AG04450 (cell line): ENCODE results near the gene CCDC6. TPM values are rescaled to one million over a fixed set of nuclear protein-coding genes. Genes with fewer than 3 reads are reported as not detected.
"Not testable (repeated sequence)": the region's sequence is repeated elsewhere in the genome, so short reads cannot be mapped to it uniquely, and the experiment has no call there.

Source experiments
- CTCF ChIA-PET: fragments of 300-600, 350-600 bp; formaldehyde crosslinking; extraction: SDS; loops from one replicate; lab custom pipeline; 2022; ENCODE audit warnings: antibody characterized with exemption, inconsistent platforms; lab: Charles Lee
- POLR2A ChIA-PET: fragments of 350-600 bp; formaldehyde crosslinking; extraction: SDS; loops from one replicate; lab custom pipeline; 2021; ENCODE audit warnings: antibody characterized with exemption, inconsistent platforms; lab: Yijun Ruan, JAX
- DNase-seq: peaks from one replicate; pipeline ENCODE4 v3.0.0-alpha.2; 2011; ENCODE audit warnings: low read depth, low spot score
- H3K27ac ChIP-seq: one replicate; pipeline ENCODE4 v1.5.1; 2012; ENCODE audit warnings: low read depth, low read length, control low read depth
- H3K27me3 ChIP-seq: one replicate; pipeline ENCODE4 v1.6.0; 2012; ENCODE audit warnings: low read length; ENCODE audit not compliant: control insufficient read depth, insufficient read depth
- H3K4me3 ChIP-seq: 2 replicates; pipeline ENCODE4 v1.5.1; 2011; ENCODE audit warnings: mild to moderate bottlenecking, low read depth, low read length, control low read depth
- H3K9me3 ChIP-seq: 2 replicates; pipeline ENCODE4 v1.5.1; 2012; ENCODE audit warnings: low read length; ENCODE audit not compliant: control insufficient read depth, insufficient read depth
- CTCF ChIP-seq: IDR thresholded peaks from 2 replicates; pipeline ENCODE4 v1.5.1; 2011; ENCODE audit warnings: low read depth, low read length, control low read depth, inconsistent platforms
- polyA plus RNA-seq: library from polyadenylated mRNA; depleted of rRNA; stranded (reverse); fragments of >200 nt; gene quantifications from 2 replicates; pipeline ENCODE4 v1.2.3, GENCODE V29; 2011

CCDC6 gene
- polyA plus RNA-seq, 1 experiment = 51.1 TPM

GRCh38 chr10:59748834-59749233, 157.5 kb downstream of the CCDC6 start:
- POLR2A ChIA-PET = no interaction called here
- Histone ChIP-seq H3K4me3 (no peak overlapping the region), H3K27me3 (peaks cover 3% of the 10 kb centered on the region), H3K9me3 (no peaks in the 10 kb centered on the region; the same call in 1 of the 2 replicates), H3K27ac (no peak overlapping the region)
- DNase-seq = no peak
- CTCF ChIA-PET = interaction anchor here (0.5 kb wide), 1 partner anchor 373 kb away, joined by 6 read pairs; no protein-coding TSS in a partner anchor
- TF ChIP-seq CTCF = no peak

- H3K4me3 ChIP-seq = no peak overlapping the region
- no peak for DNase-seq
- ChIA-PET POLR2A (no interaction called here), CTCF (interaction anchor here (0.7 kb wide), 1 partner anchor 268 kb away, joined by 7 read pairs; no protein-coding TSS in a partner anchor)
- no peaks in the 10 kb centered on the region; the same call in 1 of the 2 replicates for H3K9me3 ChIP-seq
- no peak overlapping the region for H3K27ac ChIP-seq
- TF ChIP-seq CTCF = no peak
- H3K27me3 ChIP-seq = peaks cover 3% of the 10 kb centered on the region
Observed at GRCh38 chr10:59745163-59745650, 161.1 kb downstream of the CCDC6 start.

- CTCF ChIA-PET = interaction anchor here (0.7 kb wide), 1 partner anchor 268 kb away, joined by 7 read pairs; no protein-coding TSS in a partner anchor
- H3K27ac ChIP-seq, POLR2A ChIA-PET, H3K4me3 ChIP-seq, H3K27me3 ChIP-seq, DNase-seq, H3K9me3 ChIP-seq: not testable (repeated sequence)
Observed at GRCh38 chr10:59744762-59745161, 161.6 kb downstream of the CCDC6 start.

GRCh38 chr10:59744156-59744555, 162.2 kb downstream of the CCDC6 start:
- POLR2A ChIA-PET, DNase-seq, CTCF ChIA-PET, H3K27me3 ChIP-seq, H3K4me3 ChIP-seq, H3K27ac ChIP-seq, H3K9me3 ChIP-seq: not testable (repeated sequence)

- DNase-seq = no peak
- H3K27ac ChIP-seq = no peak overlapping the region
- no peak for TF ChIP-seq CTCF
- H3K9me3 ChIP-seq = no peaks in the 10 kb centered on the region; the same call in 1 of the 2 replicates
- ChIA-PET CTCF (interaction anchor here (0.6 kb wide), 1 partner anchor 94 kb away, joined by 3 read pairs; no protein-coding TSS in a partner anchor), POLR2A (no interaction called here)
- H3K27me3 ChIP-seq = no peaks in the 10 kb centered on the region
- no peak overlapping the region for H3K4me3 ChIP-seq
Observed at GRCh38 chr10:59741583-59741982, 164.8 kb downstream of the CCDC6 start.

GRCh38 chr10:59741048-59741447, 165.3 kb downstream of the CCDC6 start:
- Histone ChIP-seq H3K4me3 (no peak overlapping the region), H3K9me3 (no peaks in the 10 kb centered on the region; the same call in 1 of the 2 replicates), H3K27me3 (no peaks in the 10 kb centered on the region), H3K27ac (no peak overlapping the region)
- DNase-seq = no peak
- TF ChIP-seq CTCF = no peak
- CTCF ChIA-PET = no interaction called here
- POLR2A ChIA-PET = no interaction called here
